ENCODE results near the gene DLGAP3. TPM values are rescaled to one million over a fixed set of nuclear protein-coding genes. Genes with fewer than 3 reads are reported as not detected.

DLGAP3 gene
- polyA plus RNA-seq, 1 experiment: not detected

- Histone ChIP-seq H3K27me3 (ENCODE audit: control insufficient read depth, insufficient read depth, low read length) (peaks cover 7% of the 10 kb centered on the region), H3K36me3 (ENCODE audit: control insufficient read depth, insufficient read depth, low read length) (no peaks in the 10 kb centered on the region), H3K4me3 (ENCODE audit: low read depth, low read length) (no peak overlapping the region)
- POLR2A ChIA-PET: no interaction called here
- DNase-seq (ENCODE audit: low read depth): no peak
- no peak for TF ChIP-seq CTCF (IDR thresholded peaks at IDR 0.05; ENCODE audit: insufficient read depth, low read depth, low read length)
- CTCF ChIA-PET: interaction anchor here (1.2 to 7.0 kb wide), 8 partner anchors 12 to 117 kb away, joined by 3 to 69 read pairs (median 10); partner anchors contain the start of gene TMEM35B
These were observed 62.0 kb downstream of the DLGAP3 start for GRCh38 chr1:34867415-34867814.

GRCh38 chr1:34866762-34867109, 62.7 kb downstream of the DLGAP3 start:
- no peak for TF ChIP-seq CTCF (IDR thresholded peaks at IDR 0.05; ENCODE audit: insufficient read depth, low read depth, low read length)
- Histone ChIP-seq H3K27me3 (ENCODE audit: control insufficient read depth, insufficient read depth, low read length) (peaks cover 5% of the 10 kb centered on the region), H3K4me3 (ENCODE audit: low read depth, low read length) (peak overlapping the region; percentile 69; the same call in 1 of the 2 replicates), H3K36me3 (ENCODE audit: control insufficient read depth, insufficient read depth, low read length) (no peaks in the 10 kb centered on the region)
- ChIA-PET CTCF (interaction anchor here (1.0 to 7.0 kb wide), 17 partner anchors 8 to 212 kb away, joined by 3 to 69 read pairs (median 5); partner anchors contain the start of genes GJB3 and TMEM35B), POLR2A (interaction anchor here (0.7 kb wide), 1 partner anchor 10 kb away, joined by 5 read pairs; no protein-coding TSS in a partner anchor)
- no peak for DNase-seq (ENCODE audit: low read depth)

GRCh38 chr1:34865981-34866761, 63.3 kb downstream of the DLGAP3 start:
- POLR2A ChIA-PET: interaction anchor here (0.7 kb wide), 1 partner anchor 9 kb away, joined by 5 read pairs; no protein-coding TSS in a partner anchor
- CTCF ChIA-PET: interaction anchor here (0.6 to 7.0 kb wide), 23 partner anchors 8 to 1373 kb away, joined by 3 to 69 read pairs (median 4); partner anchors contain the start of genes GJB3 and TMEM35B

GRCh38 chr1:34865573-34865972, 63.9 kb downstream of the DLGAP3 start:
- CTCF ChIA-PET: interaction anchor here (0.6 to 7.0 kb wide), 20 partner anchors 9 to 1372 kb away, joined by 3 to 69 read pairs (median 4); partner anchors contain the start of gene GJB3
- Histone ChIP-seq H3K4me3 (ENCODE audit: low read depth, low read length) (peak overlapping the region; percentile 69), H3K27me3 (ENCODE audit: control insufficient read depth, insufficient read depth, low read length) (peaks cover 4% of the 10 kb centered on the region), H3K36me3 (ENCODE audit: control insufficient read depth, insufficient read depth, low read length) (no peaks in the 10 kb centered on the region)
- POLR2A ChIA-PET: no interaction called here
- DNase-seq (ENCODE audit: low read depth): no peak
- TF ChIP-seq CTCF (IDR thresholded peaks at IDR 0.05; ENCODE audit: insufficient read depth, low read depth, low read length): no peak

More at GRCh38 chr1:34865981-34866761, 63.3 kb downstream of the DLGAP3 start:
- no peak for DNase-seq (ENCODE audit: low read depth)
- TF ChIP-seq CTCF (IDR thresholded peaks at IDR 0.05; ENCODE audit: insufficient read depth, low read depth, low read length): peak; percentile 98
- Histone ChIP-seq H3K27me3 (ENCODE audit: control insufficient read depth, insufficient read depth, low read length) (peaks cover 5% of the 10 kb centered on the region), H3K4me3 (ENCODE audit: low read depth, low read length) (peak overlapping the region; percentile 69), H3K36me3 (ENCODE audit: control insufficient read depth, insufficient read depth, low read length) (no peaks in the 10 kb centered on the region)

GRCh38 chr1:34864759-34865158, 64.7 kb downstream of the DLGAP3 start:
- DNase-seq (ENCODE audit: low read depth): no peak
- CTCF ChIA-PET: interaction anchor here (4.2 to 7.0 kb wide), 3 partner anchors 11 to 77 kb away, joined by 29 to 69 read pairs (median 31); no protein-coding TSS in a partner anchor
- TF ChIP-seq CTCF (IDR thresholded peaks at IDR 0.05; ENCODE audit: insufficient read depth, low read depth, low read length): no peak
- no peaks in the 10 kb centered on the region for H3K36me3 ChIP-seq (ENCODE audit: control insufficient read depth, insufficient read depth, low read length)
- peaks cover 2% of the 10 kb centered on the region for H3K27me3 ChIP-seq (ENCODE audit: control insufficient read depth, insufficient read depth, low read length)
- no peak overlapping the region for H3K4me3 ChIP-seq (ENCODE audit: low read depth, low read length)
- POLR2A ChIA-PET: no interaction called here
